HepG2 (cell line): ENCODE results near the gene SERTAD2. TPM values are rescaled to one million over a fixed set of nuclear protein-coding genes. Genes with fewer than 3 reads are reported as not detected.

Experiments
- ATAC-seq: fragments of 200-7000 bp; cut with Tn5 transposase; 3 replicates; pipeline ENCODE4 v1.9.1; 2020; ENCODE audit warnings: mild to moderate bottlenecking, moderate library complexity
- BruUV-seq: library from RNA; stranded (reverse); fragments of 400-500 nt; replicated peaks from 2 replicates; lab custom pipeline; 2021; lab: Mats Ljungman, UMichigan
- CTCF ChIA-PET: fragments of 300-600 bp; formaldehyde crosslinking; extraction: SDS; loops from one replicate; lab custom pipeline; 2021; ENCODE audit warnings: low total read pairs, inconsistent platforms, low intra/inter-chr PET ratio; lab: Yijun Ruan, JAX
- POLR2A ChIA-PET: fragments of 350-600 bp; sonication (Branson Sonifier 250); formaldehyde crosslinking; loops from one replicate; lab custom pipeline; 2020; ENCODE audit warnings: antibody characterized with exemption, inconsistent platforms; lab: Yijun Ruan, JAX
- DNase-seq: peaks from one replicate; pipeline ENCODE4 v3.0.0-alpha.2; 2015; ENCODE audit warnings: low spot score
- FAIRE-seq: peaks from 3 replicates; lab custom pipeline; 2011; peaks lifted over from hg19 to GRCh38; lab: Jason Lieb, UNC
- H2AFZ ChIP-seq: one replicate; pipeline ENCODE4 v1.6.1; 2011; ENCODE audit warnings: low read length, inconsistent platforms
- H3K27ac ChIP-seq: fragments of 300-600 bp; 3 replicates; pipeline ENCODE4 v1.8.0; 2011; ENCODE audit warnings: mixed run types, mild to moderate bottlenecking, mixed read lengths, low read length, inconsistent platforms; ENCODE audit not compliant: insufficient read depth; ENCODE audit errors: extremely low read length
- H3K27me3 ChIP-seq, 2 experiments: fragments of 200-600 bp in 1 of 2; 2 replicates in 1 of 2; 3 replicates in 1 of 2; pipeline versions ENCODE4 v1.6.0 to v1.8.0; 2011; ENCODE audit warnings: low read length in 2 of 2, mild to moderate bottlenecking in 2 of 2, moderate library complexity in 2 of 2, inconsistent platforms in 1 of 2; ENCODE audit not compliant: insufficient read depth in 2 of 2, control insufficient read depth in 1 of 2
- H3K36me3 ChIP-seq, 2 experiments: fragments of 200-600 bp in 1 of 2; replicated peaks in 1 of 2; 2 replicates in 1 of 2; 3 replicates in 1 of 2; pipeline versions ENCODE4 v1.5.1 to v1.8.0; 2011; ENCODE audit warnings: low read length in 2 of 2, inconsistent platforms in 1 of 2; ENCODE audit not compliant: insufficient read depth in 2 of 2, control insufficient read depth in 1 of 2
- H3K4me1 ChIP-seq: 2 replicates; pipeline ENCODE4 v1.5.1; 2012; ENCODE audit warnings: low read length, inconsistent platforms; ENCODE audit not compliant: insufficient read depth
- H3K4me2 ChIP-seq: 2 replicates; pipeline ENCODE4 v1.6.0; 2011; ENCODE audit warnings: low read depth, low read length, inconsistent platforms
- H3K4me3 ChIP-seq, 3 experiments: fragments of 200-600 bp in 1 of 3; sonication (generic), shearing (Covaris generic) in 1 of 3; replicated peaks in 1 of 3; 2 replicates each; pipeline ENCODE4 v1.5.1; 2011 to 2016; ENCODE audit warnings: low read length in 3 of 3, inconsistent platforms in 2 of 3, low read depth in 2 of 3, mild to moderate bottlenecking in 2 of 3, control low read depth in 1 of 3, mixed read lengths in 1 of 3; ENCODE audit not compliant: insufficient read depth in 1 of 3
- H3K79me2 ChIP-seq: one replicate; pipeline ENCODE4 v1.6.1; 2011; ENCODE audit warnings: low read length, inconsistent platforms; ENCODE audit not compliant: insufficient read depth
- H3K9ac ChIP-seq: 2 replicates; pipeline ENCODE4 v1.6.0; 2011; ENCODE audit warnings: mild to moderate bottlenecking, low read depth, low read length, inconsistent platforms; ENCODE audit not compliant: insufficient read depth
- H3K9me3 ChIP-seq: 2 replicates; pipeline ENCODE4 v1.5.1; 2012; ENCODE audit warnings: mild to moderate bottlenecking, low read length
- H4K20me1 ChIP-seq: 2 replicates; pipeline ENCODE4 v1.6.0; 2011; ENCODE audit warnings: inconsistent platforms, mild to moderate bottlenecking, low read length, moderate library complexity; ENCODE audit not compliant: insufficient read depth
- CBX1 ChIP-seq: IDR thresholded peaks from one replicate; pipeline ENCODE4 v1.6.1; 2016; ENCODE audit warnings: antibody characterized with exemption, low read depth
- CC2D1A ChIP-seq: sonication (generic); formaldehyde crosslinking; IDR thresholded peaks from 2 replicates; pipeline ENCODE4 v1.8.1; 2023; ENCODE audit warnings: mild to moderate bottlenecking, missing genetic modification reagents
- DNMT3B ChIP-seq: conservative IDR thresholded peaks from 2 replicates; pipeline ENCODE4 v1.6.1; 2016; ENCODE audit warnings: missing biosample characterization, control low read depth
- ELF3 ChIP-seq: IDR thresholded peaks from 2 replicates; pipeline ENCODE4 v1.6.1; 2016; ENCODE audit warnings: missing genetic modification reagents, missing compliant biosample characterization
- KLF12 ChIP-seq: sonication (generic); formaldehyde crosslinking; IDR thresholded peaks from 2 replicates; pipeline ENCODE4 v1.4.0; 2020; ENCODE audit warnings: missing genetic modification reagents, borderline replicate concordance
- KMT2B ChIP-seq: IDR thresholded peaks from 2 replicates; pipeline ENCODE4 v1.6.1; 2016; ENCODE audit warnings: missing genetic modification reagents, missing compliant biosample characterization
- POLR2AphosphoS5 ChIP-seq: IDR thresholded peaks from 2 replicates; pipeline ENCODE4 v1.6.1; 2012; ENCODE audit warnings: low read depth, low read length
- RBM22 ChIP-seq: fragments of 200-400 bp; formaldehyde crosslinking; optimal IDR thresholded peaks from 2 replicates; pipeline ENCODE3; 2017; ENCODE audit warnings: mild to moderate bottlenecking, low read length, moderate library complexity
- RFXAP ChIP-seq: sonication (generic); formaldehyde crosslinking; IDR thresholded peaks from 2 replicates; pipeline ENCODE4 v1.4.0; 2020; ENCODE audit warnings: missing genetic modification reagents, borderline replicate concordance
- ZFP62 ChIP-seq: sonication (generic); formaldehyde crosslinking; IDR thresholded peaks from 2 replicates; pipeline ENCODE4 v1.4.0; 2020; ENCODE audit warnings: missing genetic modification reagents
- ZNF354B ChIP-seq: sonication (generic); formaldehyde crosslinking; IDR thresholded peaks from 2 replicates; pipeline ENCODE4 v1.8.0; 2022; ENCODE audit warnings: mild to moderate bottlenecking, missing genetic modification reagents
- ZNF816 ChIP-seq: sonication (generic); formaldehyde crosslinking; IDR thresholded peaks from 2 replicates; pipeline ENCODE4 v1.8.0; 2022; ENCODE audit warnings: missing genetic modification reagents, mild to moderate bottlenecking, borderline replicate concordance
- whole genome bisulfite sequencing: methylation state at CpG from one replicate; pipeline ENCODE4 v1.1.6; 2017; ENCODE audit warnings: low lambda C conversion rate; 5-methylcytosine and 5-hydroxymethylcytosine counted together
- in situ Hi-C: cut with HindIII; loops from 2 replicates; pipeline ENCODE4 v1.10.0; 2017; ENCODE audit warnings: low pct_unique_long_range_greater_than_20kb; ENCODE audit not compliant: extremely low pct_ligation_motif_present
- intact Hi-C: fragments of 100-400 bp; cut with micrococcal nuclease; formaldehyde crosslinking; loops from one replicate; pipeline ENCODE4 v1.10.0; 2022; ENCODE audit not compliant: unreplicated experiment
- polyA plus RNA-seq, 8 experiments: library from polyadenylated mRNA; depleted of rRNA in 3 of 8; stranded (reverse) in 7 of 8; unstranded in 1 of 8; fragments of >200 nt; fragmentation: Illumina TruSeq in 4 of 8; extraction: Trizol in 4 of 8; gene quantifications; 2 replicates each; pipeline versions ENCODE4 v1.2.1 to v1.2.3, GENCODE V29; 2011 to 2016; ENCODE audit warnings: low read depth in 4 of 8, missing spikeins in 1 of 8, mixed read lengths in 1 of 8; ENCODE audit not compliant: insufficient read depth in 1 of 8
- total RNA-seq, 5 experiments: library from RNA; depleted of rRNA; stranded (reverse); fragments of >200 nt; fragmentation: Illumina TruSeq; extraction: Trizol; gene quantifications; 2 replicates each; pipeline ENCODE4 v1.2.3, GENCODE V29; 2016; ENCODE audit warnings: low read depth in 1 of 5
- TF ChIP-seq, protein P1 (sequence below): sonication (generic); formaldehyde crosslinking; IDR thresholded peaks from 2 replicates; pipeline ENCODE4 v1.5.1; 2020; ENCODE audit warnings: mild to moderate bottlenecking, missing genetic modification reagents, borderline replicate concordance
- TF ChIP-seq, protein P2 (sequence below): sonication (generic); formaldehyde crosslinking; IDR thresholded peaks from 2 replicates; pipeline ENCODE4 v1.4.0; 2020; ENCODE audit warnings: missing genetic modification reagents, mild to moderate bottlenecking, borderline replicate concordance
- TF ChIP-seq, protein P3 (sequence below): sonication (generic); formaldehyde crosslinking; IDR thresholded peaks from 2 replicates; pipeline ENCODE4 v1.8.1; 2023; ENCODE audit warnings: missing genetic modification reagents, mild to moderate bottlenecking, borderline replicate concordance
- TF ChIP-seq, protein P4 (sequence below): sonication (generic); formaldehyde crosslinking; IDR thresholded peaks from 2 replicates; pipeline ENCODE4 v1.8.0; 2022; ENCODE audit warnings: missing genetic modification reagents, mild to moderate bottlenecking, borderline replicate concordance

SERTAD2 gene
- total and polyA plus RNA-seq, 2 of the 13 experiments (the other 11 are each of a cell fraction or from before 2014, with no cell fraction given), result 6.7 to 22.6 TPM

DNA sequence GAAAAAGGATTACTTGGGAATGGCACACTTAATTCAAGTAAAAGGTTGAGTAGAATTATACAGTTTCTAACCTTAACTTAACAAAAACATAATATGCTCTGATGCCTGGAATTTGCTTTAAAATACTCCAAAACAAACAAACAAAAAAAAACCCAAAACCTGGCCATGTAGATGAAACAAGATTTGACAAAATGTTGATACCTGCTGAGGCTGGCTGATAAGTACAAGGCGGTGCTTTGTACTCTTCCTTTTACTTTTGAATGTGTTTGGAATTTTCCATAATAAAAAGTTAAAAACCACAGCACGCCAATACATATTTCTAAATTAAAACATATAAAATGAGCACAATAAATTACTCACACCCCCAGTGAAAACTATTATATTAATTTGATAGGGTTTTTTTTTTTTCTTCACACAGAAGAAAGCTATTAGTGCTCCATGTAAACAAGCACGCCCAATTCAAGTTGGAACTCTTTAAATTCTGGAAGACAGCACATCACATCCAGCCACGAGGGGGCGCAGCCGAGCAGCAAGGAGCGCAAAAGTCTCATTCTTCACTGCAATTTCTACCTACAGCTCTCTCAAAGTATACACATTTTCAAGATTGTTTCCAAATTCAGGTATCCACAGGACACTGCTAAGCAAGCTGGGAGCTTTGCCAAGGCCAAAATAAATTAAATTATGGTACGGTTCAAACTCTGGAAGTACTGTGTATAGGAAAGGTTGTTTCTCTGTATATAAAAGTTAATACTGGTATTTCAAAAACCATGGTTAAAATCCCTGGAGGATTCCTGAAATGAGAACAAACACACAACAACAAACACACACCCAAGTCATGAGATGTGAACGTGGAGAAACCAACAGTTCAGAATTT lies 7.5 kb downstream of the SERTAD2 start:
- in situ Hi-C loops (loop anchor here (5.0 kb wide), 1 partner anchor 216 kb away; no protein-coding TSS in a partner anchor), intact Hi-C loops (loop anchor here (1.0 to 5.0 kb wide), 6 partner anchors 39 to 219 kb away; no protein-coding TSS in a partner anchor)
- H3K4me1 ChIP-seq, result peaks cover 100% of the 10 kb centered on the region
- peaks cover 99% of the 10 kb centered on the region for H3K79me2 ChIP-seq
- BruUV-seq, result no TSS peak
- H3K9me3 ChIP-seq, result no peaks in the 10 kb centered on the region
- H3K27ac ChIP-seq, result no peak overlapping the region
- POLR2A ChIA-PET, result interaction anchor here (0.6 to 5.0 kb wide), 4 partner anchors 8 to 271 kb away, joined by 3 to 48 read pairs (median 10); partner anchors contain the start of gene SERTAD2
- peak overlapping the region; percentile 97 for H3K4me2 ChIP-seq
- no peak overlapping the region for H2AFZ ChIP-seq
- ATAC-seq (no peak), FAIRE-seq (peak; percentile 90), DNase-seq (peak; percentile 63)
- peaks cover 100% of the 10 kb centered on the region for H4K20me1 ChIP-seq
- CTCF ChIA-PET, result interaction anchor here (0.6 to 2.9 kb wide), 5 partner anchors 105 to 229 kb away, joined by 3 to 22 read pairs (median 5); no protein-coding TSS in a partner anchor
- 20% methylated on average over 9 of the region's 9 CpGs for WGBS
- peaks cover 0 to 12% of the 10 kb centered on the region in 2 experiments; a peak in 2 of 5 replicates for H3K36me3 ChIP-seq
- no peak overlapping the region for H3K9ac ChIP-seq
- H3K4me3 ChIP-seq, result peak overlapping the region in 2 of 3 experiments; percentile 21 to 54; a peak in 3 of 6 replicates
- H3K27me3 ChIP-seq, result no peaks in the 10 kb centered on the region
- TF ChIP-seq RBM22 (no peak), RFXAP (CRISPR knock-in tag) (0 out of 2 replicates have a peak, but pooled peaks have one; percentile 44), CBX1 (no peak), KMT2B (peak; percentile 48; the same call in 1 of the 2 replicates), ZNF816 (peak; percentile 60; the same call in 1 of the 2 replicates), KLF12 (no peak), ZNF354B (CRISPR knock-in tag) (no peak), ELF3 (CRISPR knock-in tag) (0 out of 2 replicates have a peak, but pooled peaks have one; percentile 28), CC2D1A (no peak), ZFP62 (CRISPR knock-in tag) (no peak), DNMT3B (CRISPR knock-in tag) (0 out of 2 replicates have a peak, but pooled peaks have one; percentile 60), POLR2AphosphoS5 (no peak)
- TF ChIP-seq, protein P1, sequence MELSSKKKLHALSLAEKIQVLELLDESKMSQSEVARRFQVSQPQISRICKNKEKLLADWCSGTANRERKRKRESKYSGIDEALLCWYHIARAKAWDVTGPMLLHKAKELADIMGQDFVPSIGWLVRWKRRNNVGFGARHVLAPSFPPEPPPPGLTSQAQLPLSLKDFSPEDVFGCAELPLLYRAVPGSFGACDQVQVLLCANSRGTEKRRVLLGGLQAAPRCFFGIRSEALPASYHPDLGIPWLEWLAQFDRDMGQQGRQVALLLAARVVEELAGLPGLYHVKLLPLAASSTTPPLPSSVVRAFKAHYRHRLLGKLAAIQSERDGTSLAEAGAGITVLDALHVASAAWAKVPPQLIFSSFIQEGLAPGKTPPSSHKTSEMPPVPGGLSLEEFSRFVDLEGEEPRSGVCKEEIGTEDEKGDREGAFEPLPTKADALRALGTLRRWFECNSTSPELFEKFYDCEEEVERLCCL (CRISPR knock-in tag), result no peak
- TF ChIP-seq, protein P2, sequence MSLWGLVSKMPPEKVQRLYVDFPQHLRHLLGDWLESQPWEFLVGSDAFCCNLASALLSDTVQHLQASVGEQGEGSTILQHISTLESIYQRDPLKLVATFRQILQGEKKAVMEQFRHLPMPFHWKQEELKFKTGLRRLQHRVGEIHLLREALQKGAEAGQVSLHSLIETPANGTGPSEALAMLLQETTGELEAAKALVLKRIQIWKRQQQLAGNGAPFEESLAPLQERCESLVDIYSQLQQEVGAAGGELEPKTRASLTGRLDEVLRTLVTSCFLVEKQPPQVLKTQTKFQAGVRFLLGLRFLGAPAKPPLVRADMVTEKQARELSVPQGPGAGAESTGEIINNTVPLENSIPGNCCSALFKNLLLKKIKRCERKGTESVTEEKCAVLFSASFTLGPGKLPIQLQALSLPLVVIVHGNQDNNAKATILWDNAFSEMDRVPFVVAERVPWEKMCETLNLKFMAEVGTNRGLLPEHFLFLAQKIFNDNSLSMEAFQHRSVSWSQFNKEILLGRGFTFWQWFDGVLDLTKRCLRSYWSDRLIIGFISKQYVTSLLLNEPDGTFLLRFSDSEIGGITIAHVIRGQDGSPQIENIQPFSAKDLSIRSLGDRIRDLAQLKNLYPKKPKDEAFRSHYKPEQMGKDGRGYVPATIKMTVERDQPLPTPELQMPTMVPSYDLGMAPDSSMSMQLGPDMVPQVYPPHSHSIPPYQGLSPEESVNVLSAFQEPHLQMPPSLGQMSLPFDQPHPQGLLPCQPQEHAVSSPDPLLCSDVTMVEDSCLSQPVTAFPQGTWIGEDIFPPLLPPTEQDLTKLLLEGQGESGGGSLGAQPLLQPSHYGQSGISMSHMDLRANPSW (CRISPR knock-in tag), result no peak
- TF ChIP-seq, protein P3, sequence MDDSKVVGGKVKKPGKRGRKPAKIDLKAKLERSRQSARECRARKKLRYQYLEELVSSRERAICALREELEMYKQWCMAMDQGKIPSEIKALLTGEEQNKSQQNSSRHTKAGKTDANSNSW (CRISPR knock-in tag), result no peak
- TF ChIP-seq, protein P4, sequence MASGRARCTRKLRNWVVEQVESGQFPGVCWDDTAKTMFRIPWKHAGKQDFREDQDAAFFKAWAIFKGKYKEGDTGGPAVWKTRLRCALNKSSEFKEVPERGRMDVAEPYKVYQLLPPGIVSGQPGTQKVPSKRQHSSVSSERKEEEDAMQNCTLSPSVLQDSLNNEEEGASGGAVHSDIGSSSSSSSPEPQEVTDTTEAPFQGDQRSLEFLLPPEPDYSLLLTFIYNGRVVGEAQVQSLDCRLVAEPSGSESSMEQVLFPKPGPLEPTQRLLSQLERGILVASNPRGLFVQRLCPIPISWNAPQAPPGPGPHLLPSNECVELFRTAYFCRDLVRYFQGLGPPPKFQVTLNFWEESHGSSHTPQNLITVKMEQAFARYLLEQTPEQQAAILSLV (CRISPR knock-in tag), result no peak
